Lung (tissue), 12 donors: ENCODE results near the gene CHRNB4. TPM values are rescaled to one million over a fixed set of nuclear protein-coding genes. Genes with fewer than 3 reads are reported as not detected.

Experiments
- ATAC-seq: fragments of 200-7000 bp; cut with Tn5 transposase; one replicate; pipeline ENCODE4 v1.9.1; 2020; ENCODE audit warnings: moderate number of reproducible peaks; ENCODE audit not compliant: insufficient read depth, low FRiP score
- DNase-seq, 3 donors: peaks; one replicate each; pipeline ENCODE4 v3.0.0-alpha.2; 2013 to 2017
- H3K27ac ChIP-seq, 2 donors: one replicate each; pipeline ENCODE4 v1.5.1; 2013; ENCODE audit warnings: mild to moderate bottlenecking in 2 of 2, moderate library complexity in 2 of 2, control low read depth in 1 of 2, inconsistent platforms in 1 of 2, low read depth in 1 of 2, low read length in 1 of 2
- H3K27me3 ChIP-seq, 3 donors: one replicate each; pipeline ENCODE4 v1.5.1; 2013; ENCODE audit warnings: low read length in 2 of 3; ENCODE audit not compliant: control insufficient read depth in 3 of 3, insufficient read depth in 3 of 3
- H3K36me3 ChIP-seq, 4 donors: one replicate each; pipeline ENCODE4 v1.5.1; 2013; ENCODE audit warnings: low read length in 4 of 4, mild to moderate bottlenecking in 1 of 4, moderate library complexity in 1 of 4; ENCODE audit not compliant: control insufficient read depth in 4 of 4, insufficient read depth in 4 of 4
- H3K4me1 ChIP-seq, 5 donors: one replicate each; pipeline ENCODE4 v1.5.1; 2013; ENCODE audit warnings: low read length in 5 of 5, mild to moderate bottlenecking in 2 of 5, moderate library complexity in 1 of 5; ENCODE audit not compliant: control insufficient read depth in 5 of 5, insufficient read depth in 5 of 5
- H3K4me3 ChIP-seq: one replicate; pipeline ENCODE4 v1.5.1; 2013; ENCODE audit warnings: mild to moderate bottlenecking, control low read depth, moderate library complexity
- H3K9ac ChIP-seq, 2 donors: one replicate each; pipeline ENCODE4 v1.5.1; 2013; ENCODE audit warnings: low read length in 2 of 2, control low read depth in 1 of 2; ENCODE audit not compliant: insufficient read depth in 1 of 2
- H3K9me3 ChIP-seq, 4 donors: one replicate each; pipeline ENCODE4 v1.5.1; 2013; ENCODE audit warnings: low read length in 3 of 4, mild to moderate bottlenecking in 1 of 4, moderate library complexity in 1 of 4; ENCODE audit not compliant: control insufficient read depth in 4 of 4, insufficient read depth in 3 of 4
- CTCF ChIP-seq: IDR thresholded peaks from 2 replicates; pipeline ENCODE4 v1.5.1; 2012; ENCODE audit warnings: mild to moderate bottlenecking; ENCODE audit errors: control extremely low read depth, extremely low read depth
- WGBS, 2 donors: extraction: QIAGEN DNeasy Blood & Tissue Kit; methylation state at CpG; one replicate each; pipeline ENCODE4 v1.1.7; 2013; 5-methylcytosine and 5-hydroxymethylcytosine counted together
- polyA plus RNA-seq, 2 donors: library from polyadenylated mRNA; stranded (reverse); fragments of 200-250 nt; gene quantifications; one replicate each; pipeline ENCODE4 v1.2.1, GENCODE V29; 2013
- total RNA-seq, 2 donors: library from RNA; depleted of rRNA in 1 of 2; stranded (reverse); fragments of >200 nt in 1 of 2; gene quantifications; one replicate each; pipeline ENCODE4 v1.2.1, GENCODE V29; 2014 to 2021
- donor health status: control.
- donor health status: control.
- donor health status: Bipolar disorder and iron deficiency.
- donor health status: healthy.
- donor health status: DM: yes; HTN: yes; CAD: no.

Gene CHRNB4
- total and polyA plus RNA-seq, 4 donors = 0.05 TPM; not detected in 3

GRCh38 chr15:78630886-78631633 lies 9.9 kb downstream of the CHRNB4 start:
- 74 to 81% methylated on average over 9 of the region's 9 CpGs for WGBS, 2 donors
- DNase-seq (no peak), ATAC-seq (no peak)
- H3K36me3 ChIP-seq = no peaks in the 10 kb centered on the region
- no peak overlapping the region for H3K9ac ChIP-seq
- no peak for TF ChIP-seq CTCF
- H3K4me1 ChIP-seq = no peaks in the 10 kb centered on the region
- no peak overlapping the region for H3K4me3 ChIP-seq
- peaks cover 0 to 6% (median 0%) of the 10 kb centered on the region in 3 donors for H3K27me3 ChIP-seq
- no peak overlapping the region for H3K27ac ChIP-seq
- peaks cover 0 to 10% (median 3%) of the 10 kb centered on the region in 4 donors for H3K9me3 ChIP-seq

- no peaks in the 10 kb centered on the region for H3K36me3 ChIP-seq
- TF ChIP-seq CTCF = no peak
- no peak overlapping the region for H3K27ac ChIP-seq
- H3K27me3 ChIP-seq = peaks cover 0 to 6% (median 0%) of the 10 kb centered on the region in 3 donors
- no peaks in the 10 kb centered on the region for H3K4me1 ChIP-seq
- whole genome bisulfite sequencing, 2 donors = 87 to 90% methylated on average over 12 of the region's 12 CpGs
- no peak overlapping the region for H3K9ac ChIP-seq
- H3K9me3 ChIP-seq = peaks cover 0 to 10% (median 3%) of the 10 kb centered on the region in 4 donors
- DNase-seq (no peak), ATAC-seq (no peak)
- no peak overlapping the region for H3K4me3 ChIP-seq
Observed at GRCh38 chr15:78629716-78630065, 11.3 kb downstream of the CHRNB4 start.

- Histone ChIP-seq H3K4me1 (no peaks in the 10 kb centered on the region), H3K9me3 (peaks cover 0 to 10% (median 3%) of the 10 kb centered on the region in 4 donors), H3K36me3 (no peaks in the 10 kb centered on the region), H3K27me3 (peaks cover 0 to 6% (median 0%) of the 10 kb centered on the region in 3 donors), H3K9ac (no peak overlapping the region), H3K27ac (no peak overlapping the region), H3K4me3 (no peak overlapping the region)
- no peak for ATAC-seq
- 90 to 91% methylated on average over 28 to 29 of the region's 29 CpGs for WGBS, 2 donors
- DNase-seq = no peak
- no peak for TF ChIP-seq CTCF
Observed at GRCh38 chr15:78629031-78629715, 11.8 kb downstream of the CHRNB4 start.
